ENCODE measurements around the gene PAX9. TPM values are rescaled to one million over a fixed set of nuclear protein-coding genes. Genes with fewer than 3 reads are reported as not detected.

Gene PAX9
- total and polyA plus RNA-seq, 9 of the 15 experiments (the other 6 are each of a cell fraction or from before 2014, with no cell fraction given) = 0.87 to 2.4 (median 1.3) TPM

DNA sequence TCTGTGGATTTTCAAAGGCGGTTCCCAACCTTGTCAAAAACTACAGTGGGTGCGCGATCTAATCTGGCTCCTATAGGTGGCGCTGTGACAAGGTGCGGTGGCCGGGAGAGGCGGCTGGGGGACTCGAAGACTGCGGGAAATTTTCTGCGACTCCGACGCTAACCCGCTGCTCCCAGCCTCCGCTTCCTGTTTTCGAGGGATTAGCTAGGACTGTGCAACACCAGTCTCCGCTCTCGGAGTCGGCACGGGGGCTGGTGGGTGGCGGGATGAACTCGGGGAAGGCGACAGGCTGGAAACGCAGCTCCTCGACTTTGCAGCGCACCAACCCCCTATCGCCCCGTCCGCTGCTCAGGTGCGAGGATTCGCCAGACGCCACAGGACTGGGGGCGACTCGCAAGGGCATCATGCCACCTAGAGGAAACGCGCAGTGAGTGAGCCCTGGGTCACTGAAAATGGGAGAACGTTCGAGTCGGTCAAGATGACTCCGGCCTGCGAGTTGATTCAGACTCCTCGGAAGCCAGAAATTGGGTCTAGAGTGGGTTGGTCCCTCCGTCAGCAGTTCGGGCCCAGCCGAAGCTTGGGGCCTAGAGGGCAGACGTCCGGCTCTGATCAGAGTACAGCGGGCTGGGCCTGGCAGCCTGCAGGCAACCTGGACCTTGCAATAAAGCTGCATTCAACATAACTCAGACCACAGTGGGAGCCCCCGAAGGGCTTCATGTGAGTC lies 5.5 kb upstream of the PAX9 start:
- no peak for ATAC-seq

More for the DNA sequence above, 5.5 kb upstream of the PAX9 start:
- in situ Hi-C loops (cut with MboI) (no loop called here), intact Hi-C loops (cut with micrococcal nuclease) (no loop called here)
- Histone ChIP-seq H3K27me3 (ENCODE audit: control insufficient read depth in 2 of 2, insufficient read depth in 2 of 2, low read length in 2 of 2) (no peaks in the 10 kb centered on the region; a peak in 2 of 5 replicates), H3K36me3 (ENCODE audit: control insufficient read depth, insufficient read depth, low read length) (no peaks in the 10 kb centered on the region), H3K79me2 (ENCODE audit: control insufficient read depth, insufficient read depth, low read length) (no peaks in the 10 kb centered on the region), H3K4me3 (no peak overlapping the region), H3K4me1 (replicated peaks in 1 of 2; ENCODE audit: control insufficient read depth in 2 of 2, insufficient read depth in 2 of 2, low read length in 2 of 2) (peaks cover 0 to 9% of the 10 kb centered on the region in 2 experiments; a peak in 2 of 5 replicates), H3K9ac (ENCODE audit: insufficient read depth in 1 of 2, low read depth in 2 of 2, low read length in 2 of 2) (no peak overlapping the region), H3K27ac (ENCODE audit: extremely low read depth, low read depth, low read length) (no peak overlapping the region), H3K9me3 (replicated peaks; ENCODE audit: control insufficient read depth, insufficient read depth, low read depth, low read length) (no peaks in the 10 kb centered on the region; the same call in 1 of the 2 replicates), H3K4me2 (ENCODE audit: insufficient read depth, low read length) (no peak overlapping the region), H3K9me1 (ENCODE audit: control insufficient read depth, insufficient read depth, low read length) (no peaks in the 10 kb centered on the region), H4K20me1 (replicated peaks; ENCODE audit: control insufficient read depth, insufficient read depth, low read length) (no peaks in the 10 kb centered on the region), H2AFZ (ENCODE audit: low read depth, low read length) (no peak overlapping the region)
- no peak for FAIRE-seq
- ChIA-PET POLR2A (no interaction called here), CTCF (ENCODE audit: low intra/inter-chr PET ratio) (no interaction called here)
- TF ChIP-seq, protein P1, sequence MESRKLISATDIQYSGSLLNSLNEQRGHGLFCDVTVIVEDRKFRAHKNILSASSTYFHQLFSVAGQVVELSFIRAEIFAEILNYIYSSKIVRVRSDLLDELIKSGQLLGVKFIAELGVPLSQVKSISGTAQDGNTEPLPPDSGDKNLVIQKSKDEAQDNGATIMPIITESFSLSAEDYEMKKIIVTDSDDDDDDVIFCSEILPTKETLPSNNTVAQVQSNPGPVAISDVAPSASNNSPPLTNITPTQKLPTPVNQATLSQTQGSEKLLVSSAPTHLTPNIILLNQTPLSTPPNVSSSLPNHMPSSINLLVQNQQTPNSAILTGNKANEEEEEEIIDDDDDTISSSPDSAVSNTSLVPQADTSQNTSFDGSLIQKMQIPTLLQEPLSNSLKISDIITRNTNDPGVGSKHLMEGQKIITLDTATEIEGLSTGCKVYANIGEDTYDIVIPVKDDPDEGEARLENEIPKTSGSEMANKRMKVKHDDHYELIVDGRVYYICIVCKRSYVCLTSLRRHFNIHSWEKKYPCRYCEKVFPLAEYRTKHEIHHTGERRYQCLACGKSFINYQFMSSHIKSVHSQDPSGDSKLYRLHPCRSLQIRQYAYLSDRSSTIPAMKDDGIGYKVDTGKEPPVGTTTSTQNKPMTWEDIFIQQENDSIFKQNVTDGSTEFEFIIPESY (CRISPR knock-in tag; IDR thresholded peaks at IDR 0.05) = peak; percentile 54; the same call in 1 of the 2 replicates
- TF ChIP-seq ZNF57 (CRISPR knock-in tag; IDR thresholded peaks at IDR 0.05) (no peak), HNRNPK (IDR thresholded peaks at IDR 0.05; ENCODE audit: low read depth, low read length, poor library complexity, severe bottlenecking) (no peak), CTCF (IDR thresholded peaks at IDR 0.05 in 2 of 3, conservative IDR thresholded peaks at IDR 0.05 in 1 of 3; ENCODE audit: insufficient read depth in 2 of 3, low read depth in 1 of 3, low read length in 3 of 3) (peak in 1 of 3 experiments; percentile 29; a peak in 1 of 6 replicates)
- peak in 1 of 4 experiments; percentile 14 for DNase-seq (ENCODE audit: extremely low read depth in 1 of 4, low spot score in 3 of 4)
- 57% methylated on average over 27 of the region's 48 CpGs for WGBS (ENCODE audit: insufficient coverage, low coverage, missing lambda C conversion rate)
- no TSS peak for BruUV-seq (replicated peaks)

All from K562 (cell line).